Mesenchymal stem cell (in vitro differentiated cells and primary cell): Measurements from ENCODE around the gene SAFB.

Experiments
- DNase-seq: peaks from one replicate; pipeline ENCODE4 v3.0.0-alpha.2; 2013
- H2AFZ ChIP-seq: one replicate; pipeline ENCODE4 v1.6.1; 2013; ENCODE audit warnings: low read depth, mild to moderate bottlenecking, control low read depth, inconsistent platforms, low read length, moderate library complexity
- H2AK5ac ChIP-seq: 2 replicates; pipeline ENCODE4 v1.6.1; 2013; ENCODE audit warnings: low read length, moderate library complexity, mild to moderate bottlenecking, inconsistent platforms; ENCODE audit not compliant: severe bottlenecking
- H2BK120ac ChIP-seq: one replicate; pipeline ENCODE4 v1.6.1; 2013; ENCODE audit warnings: low read depth, mild to moderate bottlenecking, inconsistent platforms, low read length, moderate library complexity
- H2BK12ac ChIP-seq, 2 experiments: one replicate each; pipeline ENCODE4 v1.6.1; 2013; ENCODE audit warnings: inconsistent platforms in 2 of 2, low read length in 2 of 2, mild to moderate bottlenecking in 2 of 2, moderate library complexity in 2 of 2, control low read depth in 1 of 2
- H2BK15ac ChIP-seq: one replicate; pipeline ENCODE4 v1.6.1; 2013; ENCODE audit warnings: mild to moderate bottlenecking, low read depth, inconsistent platforms; ENCODE audit not compliant: poor library complexity, severe bottlenecking
- H2BK5ac ChIP-seq: 2 replicates; pipeline ENCODE4 v1.6.1; 2013; ENCODE audit warnings: low read depth, mild to moderate bottlenecking, low read length, control low read depth, inconsistent platforms; ENCODE audit not compliant: poor library complexity, severe bottlenecking
- H3K14ac ChIP-seq, 2 experiments: one replicate each; pipeline ENCODE4 v1.6.1; 2013; ENCODE audit warnings: inconsistent platforms in 2 of 2, low read length in 2 of 2, control low read depth in 1 of 2, mild to moderate bottlenecking in 1 of 2, moderate library complexity in 1 of 2
- H3K18ac ChIP-seq, 2 experiments: one replicate each; pipeline ENCODE4 v1.6.1; 2013; ENCODE audit warnings: inconsistent platforms in 2 of 2, low read length in 2 of 2, control low read depth in 1 of 2, low read depth in 1 of 2, mild to moderate bottlenecking in 1 of 2
- H3K23ac ChIP-seq, 2 experiments: one replicate each; pipeline ENCODE4 v1.6.1; 2013; ENCODE audit warnings: inconsistent platforms in 2 of 2, low read length in 2 of 2, mild to moderate bottlenecking in 2 of 2, moderate library complexity in 2 of 2, control low read depth in 1 of 2
- H3K27ac ChIP-seq: 2 replicates; pipeline ENCODE4 v1.5.1; 2013; ENCODE audit warnings: mild to moderate bottlenecking, moderate library complexity, low read length, control low read depth, inconsistent platforms; ENCODE audit not compliant: poor library complexity, severe bottlenecking
- H3K27me3 ChIP-seq, 2 experiments: 2 replicates each; pipeline versions ENCODE4 v1.6.1 to v1.7.0; 2013; ENCODE audit warnings: low read length in 2 of 2, mild to moderate bottlenecking in 2 of 2, moderate library complexity in 2 of 2, control low read depth in 1 of 2, inconsistent platforms in 1 of 2; ENCODE audit not compliant: control insufficient read depth in 1 of 2, insufficient read depth in 1 of 2
- H3K36me3 ChIP-seq, 2 experiments: 2 replicates each; pipeline versions ENCODE4 v1.6.1 to v1.7.0; 2013; ENCODE audit warnings: low read length in 2 of 2, control low read depth in 1 of 2, inconsistent platforms in 1 of 2, low read depth in 1 of 2, mild to moderate bottlenecking in 1 of 2; ENCODE audit not compliant: insufficient read depth in 2 of 2, control insufficient read depth in 1 of 2
- H3K4ac ChIP-seq, 2 experiments: one replicate each; pipeline ENCODE4 v1.6.1; 2013; ENCODE audit warnings: inconsistent platforms in 2 of 2, low read length in 2 of 2, mild to moderate bottlenecking in 2 of 2, moderate library complexity in 2 of 2, control low read depth in 1 of 2, low read depth in 1 of 2
- H3K4me1 ChIP-seq: 2 replicates; pipeline ENCODE4 v1.6.1; 2013; ENCODE audit warnings: low read depth, low read length, control low read depth; ENCODE audit not compliant: control insufficient read depth, insufficient read depth
- H3K4me2 ChIP-seq: 2 replicates; pipeline ENCODE4 v1.6.1; 2013; ENCODE audit warnings: low read length, mild to moderate bottlenecking, inconsistent platforms; ENCODE audit not compliant: poor library complexity, severe bottlenecking
- H3K4me3 ChIP-seq, 2 experiments: 2 replicates each; pipeline versions ENCODE4 v1.5.1 to v1.7.0; 2013; ENCODE audit warnings: low read length in 2 of 2, mild to moderate bottlenecking in 2 of 2, control low read depth in 1 of 2, low read depth in 1 of 2; ENCODE audit not compliant: insufficient read depth in 1 of 2
- H3K79me1 ChIP-seq: replicated peaks from 2 replicates; pipeline ENCODE4 v1.6.1; 2013; ENCODE audit warnings: mild to moderate bottlenecking, control low read depth, low read length, inconsistent platforms; ENCODE audit not compliant: poor library complexity, severe bottlenecking
- H3K9ac ChIP-seq: 2 replicates; pipeline ENCODE4 v1.7.0; 2013; ENCODE audit warnings: mild to moderate bottlenecking, low read length, moderate library complexity
- H3K9me3 ChIP-seq: 2 replicates; pipeline ENCODE4 v1.7.0; 2013; ENCODE audit warnings: mild to moderate bottlenecking, low read length; ENCODE audit not compliant: control insufficient read depth
- H4K8ac ChIP-seq: one replicate; pipeline ENCODE4 v1.6.1; 2013; ENCODE audit warnings: inconsistent platforms, mild to moderate bottlenecking, low read length, moderate library complexity
- H4K91ac ChIP-seq: one replicate; pipeline ENCODE4 v1.6.1; 2013; ENCODE audit warnings: mild to moderate bottlenecking, low read length, inconsistent platforms
- WGBS: methylation state at CpG from one replicate; pipeline ENCODE4 v1.1.7; 2013; ENCODE audit warnings: mixed read lengths; 5-methylcytosine and 5-hydroxymethylcytosine counted together

SAFB gene

DNA sequence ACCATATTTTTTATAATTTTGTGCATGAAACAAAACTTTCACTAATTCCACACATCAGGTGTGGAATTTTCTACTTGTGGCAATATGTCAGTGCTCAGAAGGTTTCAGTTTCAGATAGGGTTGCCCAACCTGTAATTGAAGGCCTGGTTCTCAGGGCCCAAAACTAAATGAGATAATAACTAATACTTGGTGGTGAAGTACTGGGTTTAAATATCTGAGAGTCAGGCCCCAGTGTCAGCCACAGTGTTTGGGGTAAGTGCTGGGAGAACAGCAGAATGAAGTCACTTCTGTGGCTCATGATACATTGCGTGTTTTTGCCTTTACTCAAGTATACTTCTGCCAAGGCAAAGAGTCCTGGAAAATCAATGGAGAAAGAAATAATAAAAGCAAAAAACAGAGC, 5.6 kb downstream of the SAFB start:
- Histone ChIP-seq H2BK12ac (no peak overlapping the region), H3K27me3 (no peaks in the 10 kb centered on the region), H3K36me3 (peaks cover 36 to 51% of the 10 kb centered on the region in 2 experiments), H3K23ac (no peak overlapping the region), H3K4me1 (peaks cover 15% of the 10 kb centered on the region), H2AFZ (no peak overlapping the region), H3K4me3 (peak overlapping the region in 1 of 2 experiments; percentile 24), H2BK120ac (no peak overlapping the region), H3K79me1 (no peaks in the 10 kb centered on the region), H3K4ac (no peak overlapping the region), H3K18ac (no peak overlapping the region), H4K8ac (no peak overlapping the region), H2BK5ac (no peak overlapping the region), H2AK5ac (no peak overlapping the region), H3K27ac (no peak overlapping the region), H4K91ac (no peak overlapping the region), H3K9ac (peak overlapping the region; percentile 78), H3K4me2 (no peak overlapping the region), H3K14ac (no peak overlapping the region), H2BK15ac (no peak overlapping the region), H3K9me3 (no peaks in the 10 kb centered on the region)
- DNase-seq: peak; percentile 27
- 100% methylated on average over 1 of the region's 1 CpG for WGBS

GRCh38 chr19:5628919-5629481, 6.1 kb downstream of the SAFB start:
- Histone ChIP-seq H3K18ac (no peak overlapping the region), H3K27me3 (no peaks in the 10 kb centered on the region), H3K4ac (no peak overlapping the region), H3K4me3 (peak overlapping the region in 1 of 2 experiments; percentile 24), H3K27ac (no peak overlapping the region), H2BK12ac (no peak overlapping the region), H2BK15ac (no peak overlapping the region), H3K9me3 (no peaks in the 10 kb centered on the region), H3K79me1 (no peaks in the 10 kb centered on the region), H4K91ac (no peak overlapping the region), H3K9ac (peak overlapping the region; percentile 78), H3K14ac (no peak overlapping the region), H2AK5ac (no peak overlapping the region), H3K36me3 (peaks cover 36 to 51% of the 10 kb centered on the region in 2 experiments), H3K4me1 (peaks cover 15% of the 10 kb centered on the region), H2BK5ac (no peak overlapping the region), H2BK120ac (no peak overlapping the region), H2AFZ (no peak overlapping the region), H3K4me2 (no peak overlapping the region), H3K23ac (no peak overlapping the region), H4K8ac (no peak overlapping the region)
- WGBS: 92% methylated on average over 7 of the region's 9 CpGs
- no peak for DNase-seq

- 95% methylated on average over 8 of the region's 9 CpGs for WGBS
- Histone ChIP-seq H4K8ac (no peak overlapping the region), H3K18ac (no peak overlapping the region), H2BK120ac (no peak overlapping the region), H3K9ac (peak overlapping the region; percentile 76), H3K4me1 (peaks cover 10% of the 10 kb centered on the region), H3K27ac (no peak overlapping the region), H3K4ac (no peak overlapping the region), H2AFZ (no peak overlapping the region), H3K27me3 (no peaks in the 10 kb centered on the region), H3K4me3 (peak overlapping the region in 1 of 2 experiments; percentile 36), H2BK15ac (no peak overlapping the region), H4K91ac (no peak overlapping the region), H2AK5ac (no peak overlapping the region), H2BK12ac (no peak overlapping the region), H3K36me3 (peaks cover 26 to 38% of the 10 kb centered on the region in 2 experiments), H3K4me2 (no peak overlapping the region), H3K9me3 (no peaks in the 10 kb centered on the region), H2BK5ac (no peak overlapping the region), H3K23ac (peak overlapping the region in 1 of 2 experiments; percentile 64), H3K14ac (no peak overlapping the region), H3K79me1 (peaks cover 2% of the 10 kb centered on the region)
- no peak for DNase-seq
These were observed 8.8 kb downstream of the SAFB start for GRCh38 chr19:5631567-5632240.

- DNase-seq: no peak
These were observed 9.3 kb downstream of the SAFB start for GRCh38 chr19:5632241-5632612.

More at GRCh38 chr19:5632241-5632612, 9.3 kb downstream of the SAFB start:
- Histone ChIP-seq H4K91ac (no peak overlapping the region), H4K8ac (no peak overlapping the region), H2BK12ac (no peak overlapping the region), H3K27me3 (no peaks in the 10 kb centered on the region), H3K79me1 (peaks cover 2% of the 10 kb centered on the region), H2BK120ac (no peak overlapping the region), H3K9me3 (no peaks in the 10 kb centered on the region), H3K4me1 (peaks cover 7% of the 10 kb centered on the region), H3K4me2 (no peak overlapping the region), H2AFZ (no peak overlapping the region), H3K36me3 (peaks cover 21 to 34% of the 10 kb centered on the region in 2 experiments), H3K14ac (no peak overlapping the region), H3K27ac (no peak overlapping the region), H3K23ac (peak overlapping the region in 1 of 2 experiments; percentile 64), H2BK15ac (no peak overlapping the region), H2AK5ac (no peak overlapping the region), H3K18ac (no peak overlapping the region), H3K4ac (no peak overlapping the region), H2BK5ac (no peak overlapping the region), H3K4me3 (peak overlapping the region in 1 of 2 experiments; percentile 36), H3K9ac (peak overlapping the region; percentile 76)
- 100% methylated on average over 4 of the region's 4 CpGs for WGBS
